Stimulated activated naive CD8-positive, alpha-beta T cell treated with anti-CD3 and anti-CD28 coated beads, Interleukin-15, Interleukin-2, amounts not matched to agents 100 U/mL and 50 U/mL, for 24 hours (primary cell): ENCODE measurements around the gene THRB.

Source experiments
- ATAC-seq: fragments of 150-1000 bp; cut with Tn5 transposase; one replicate; pipeline ENCODE4 v1.10.0; 2021
- DNase-seq: peaks from one replicate; pipeline ENCODE4 v3.0.0; 2021

The THRB gene

GRCh38 chr3:24377218-24377993, 117.2 kb downstream of the THRB start:
- DNase-seq, result no peak
- ATAC-seq, result no peak

GRCh38 chr3:24375947-24376384, 118.7 kb downstream of the THRB start:
- no peak for DNase-seq
- ATAC-seq, result no peak

- ATAC-seq, result no peak
- no peak for DNase-seq
Observed at GRCh38 chr3:24374801-24375200, 119.8 kb downstream of the THRB start.

GRCh38 chr3:24373198-24373959, 121.3 kb downstream of the THRB start:
- no peak for ATAC-seq

GRCh38 chr3:24372559-24373197, 122.0 kb downstream of the THRB start:
- DNase-seq (no peak), ATAC-seq (no peak)

More at GRCh38 chr3:24373198-24373959, 121.3 kb downstream of the THRB start:
- DNase-seq, result no peak

GRCh38 chr3:24370352-24371090, 124.1 kb downstream of the THRB start:
- DNase-seq (no peak), ATAC-seq (no peak)

GRCh38 chr3:24368605-24369004, 126.0 kb downstream of the THRB start:
- ATAC-seq (no peak), DNase-seq (no peak)

- ATAC-seq (no peak), DNase-seq (no peak)
Observed at GRCh38 chr3:24367664-24368264, 126.9 kb downstream of the THRB start.

- DNase-seq, result no peak
- no peak for ATAC-seq
Observed at GRCh38 chr3:24367216-24367615, 127.4 kb downstream of the THRB start.

GRCh38 chr3:24365168-24365567, 129.5 kb downstream of the THRB start:
- no peak for DNase-seq
- ATAC-seq, result no peak

GRCh38 chr3:24364359-24364758, 130.3 kb downstream of the THRB start:
- no peak for DNase-seq
- ATAC-seq, result no peak

- ATAC-seq (no peak), DNase-seq (no peak)
Observed at GRCh38 chr3:24363242-24363641, 131.4 kb downstream of the THRB start.

- ATAC-seq, result no peak
- no peak for DNase-seq
Observed at GRCh38 chr3:24361623-24362022, 133.0 kb downstream of the THRB start.

- ATAC-seq, result no peak
- no peak for DNase-seq
Observed at GRCh38 chr3:24360957-24361356, 133.7 kb downstream of the THRB start.

GRCh38 chr3:24359645-24360462, 134.8 kb downstream of the THRB start:
- no peak for DNase-seq
- no peak for ATAC-seq

- DNase-seq, result no peak
- ATAC-seq, result no peak
Observed at GRCh38 chr3:24359102-24359501, 135.5 kb downstream of the THRB start.

GRCh38 chr3:24357635-24358034, 137.0 kb downstream of the THRB start:
- no peak for DNase-seq
- no peak for ATAC-seq

- no peak for DNase-seq
- ATAC-seq, result no peak
Observed at GRCh38 chr3:24355806-24356205, 138.8 kb downstream of the THRB start.

GRCh38 chr3:24354230-24354629, 140.4 kb downstream of the THRB start:
- no peak for ATAC-seq
- no peak for DNase-seq

GRCh38 chr3:24352893-24353553, 141.6 kb downstream of the THRB start:
- ATAC-seq, result no peak
- DNase-seq, result no peak
